ENCODE measurements around the gene SORBS2. TPM values are rescaled to one million over a fixed set of nuclear protein-coding genes. Genes with fewer than 3 reads are reported as not detected.

SORBS2 gene
- polyA plus RNA-seq, 1 donor from 2014 or later, result 46.0 TPM

- no peaks in the 10 kb centered on the region for H3K36me3 ChIP-seq (ENCODE audit: insufficient read depth, low read length)
- H3K27me3 ChIP-seq (ENCODE audit: insufficient read depth, low read depth, low read length), result no peaks in the 10 kb centered on the region
- H3F3A ChIP-seq (ENCODE audit: insufficient read depth, low read length, poor library complexity, severe bottlenecking), result peaks cover 4% of the 10 kb centered on the region
- no peaks in the 10 kb centered on the region for H3K9me2 ChIP-seq (ENCODE audit: insufficient read depth, low read length)
- H4K20me1 ChIP-seq (ENCODE audit: insufficient read depth), result no peaks in the 10 kb centered on the region
- H2AFZ ChIP-seq (ENCODE audit: low read depth, low read length), result no peak overlapping the region
- H3K9me3 ChIP-seq (ENCODE audit: low read length), result no peaks in the 10 kb centered on the region
- no peak overlapping the region for H3K4me3 ChIP-seq (ENCODE audit: low read length)
- TF ChIP-seq POLR2AphosphoS5 (IDR thresholded peaks at IDR 0.05), result no peak
- TF ChIP-seq MXI1 (conservative IDR thresholded peaks at IDR 0.05; ENCODE audit: poor library complexity, severe bottlenecking), result no peak
- no peak for TF ChIP-seq TAF1 (IDR thresholded peaks at IDR 0.05; ENCODE audit: low read depth)
- TF ChIP-seq SMC3 (conservative IDR thresholded peaks at IDR 0.05; ENCODE audit: poor library complexity), result no peak
- no peak for TF ChIP-seq EP300 (conservative IDR thresholded peaks at IDR 0.05; ENCODE audit: poor library complexity, severe bottlenecking)
- no peak for TF ChIP-seq REST (IDR thresholded peaks at IDR 0.05; ENCODE audit: borderline replicate concordance)
- TF ChIP-seq CTCF (IDR thresholded peaks at IDR 0.05; ENCODE audit: poor library complexity, severe bottlenecking), result no peak
- TF ChIP-seq EZH2 (IDR thresholded peaks at IDR 0.05; ENCODE audit: borderline replicate concordance, insufficient read depth, low read length, poor library complexity, severe bottlenecking), result no peak
- no peak for TF ChIP-seq RAD21 (conservative IDR thresholded peaks at IDR 0.05)
- H3K4me2 ChIP-seq (ENCODE audit: low read length), result no peak overlapping the region
- peaks cover 5% of the 10 kb centered on the region for H3K79me2 ChIP-seq (replicated peaks; ENCODE audit: insufficient read depth, low read length)
- H3K27ac ChIP-seq (ENCODE audit: low read length), result no peak overlapping the region
- H3K9ac ChIP-seq (ENCODE audit: low read length), result no peak overlapping the region
These were observed 69.2 kb downstream of the SORBS2 start for GRCh38 chr4:185742766-185743165.

GRCh38 chr4:185741795-185742194 lies 70.2 kb downstream of the SORBS2 start:
- no peak overlapping the region for H3K4me3 ChIP-seq (ENCODE audit: low read length)
- no peak overlapping the region for H2AFZ ChIP-seq (ENCODE audit: low read depth, low read length)
- H3K27ac ChIP-seq (ENCODE audit: low read length), result no peak overlapping the region
- H3K4me2 ChIP-seq (ENCODE audit: low read length), result no peak overlapping the region
- H3K9me2 ChIP-seq (ENCODE audit: insufficient read depth, low read length), result no peaks in the 10 kb centered on the region
- no peaks in the 10 kb centered on the region for H3K9me3 ChIP-seq (ENCODE audit: low read length)
- no peak overlapping the region for H3K9ac ChIP-seq (ENCODE audit: low read length)
- no peaks in the 10 kb centered on the region for H3K27me3 ChIP-seq (ENCODE audit: insufficient read depth, low read depth, low read length)
- H3K79me2 ChIP-seq (replicated peaks; ENCODE audit: insufficient read depth, low read length), result peaks cover 2% of the 10 kb centered on the region
- H3F3A ChIP-seq (ENCODE audit: insufficient read depth, low read length, poor library complexity, severe bottlenecking), result peaks cover 4% of the 10 kb centered on the region
- H4K20me1 ChIP-seq (ENCODE audit: insufficient read depth), result no peaks in the 10 kb centered on the region
- H3K36me3 ChIP-seq (ENCODE audit: insufficient read depth, low read length), result no peaks in the 10 kb centered on the region
- TF ChIP-seq POLR2AphosphoS5 (IDR thresholded peaks at IDR 0.05) (no peak), REST (IDR thresholded peaks at IDR 0.05; ENCODE audit: borderline replicate concordance) (no peak), MXI1 (conservative IDR thresholded peaks at IDR 0.05; ENCODE audit: poor library complexity, severe bottlenecking) (no peak), SMC3 (conservative IDR thresholded peaks at IDR 0.05; ENCODE audit: poor library complexity) (no peak)
